A172 (cell line): ENCODE data around the gene MTNR1B. TPM values are rescaled to one million over a fixed set of nuclear protein-coding genes. Genes with fewer than 3 reads are reported as not detected.

ENCODE experiments used
- total RNA-seq: library from RNA; depleted of rRNA; stranded (reverse); fragments of >200 nt; shearing (Covaris generic); gene quantifications from 2 replicates; pipeline ENCODE4 v1.2.3, GENCODE V29; 2014; rRNA removed

Gene MTNR1B
- total RNA-seq, 1 experiment from 2014 or later: not detected

Other genes with a start within 250 kb of the MTNR1B start
- 11.8 TPM in 2 replicates for gene SLC36A4, start 228.3 kb downstream of the MTNR1B start, total RNA-seq